B cell (primary cell): Measurements from ENCODE around the gene RALBP1. TPM values are rescaled to one million over a fixed set of nuclear protein-coding genes. Genes with fewer than 3 reads are reported as not detected.
A peak's percentile ranks its signal among the peaks of the same experiment; 100 is the strongest.

Experiments
- ATAC-seq: fragments of 200-7000 bp; cut with Tn5 transposase; one replicate; pipeline ENCODE4 v1.10.0; 2021; ENCODE audit warnings: low read depth, mild to moderate bottlenecking, moderate number of reproducible peaks, moderate library complexity
- CTCF ChIA-PET: fragments of 350-600 bp; sonication (Branson Sonifier 250); formaldehyde crosslinking; loops from one replicate; lab custom pipeline; 2021; ENCODE audit warnings: antibody characterized with exemption, inconsistent platforms; lab: Charles Lee
- POLR2A ChIA-PET: fragments of 350-600 bp; sonication (Branson Sonifier 250); formaldehyde crosslinking; loops from one replicate; lab custom pipeline; 2021; ENCODE audit warnings: antibody characterized with exemption; lab: Charles Lee
- DNase-seq: peaks from one replicate; pipeline ENCODE4 v3.0.0; 2013
- H2AFZ ChIP-seq: 2 replicates; pipeline ENCODE4 v1.6.1; 2012; ENCODE audit warnings: mild to moderate bottlenecking, low read depth, low read length; ENCODE audit not compliant: insufficient read depth, poor library complexity, severe bottlenecking
- H3K27ac ChIP-seq, 2 donors: 1 replicate in 1 of 2; 2 replicates in 1 of 2; pipeline ENCODE4 v1.5.1; 2012 to 2013; ENCODE audit warnings: low read length in 2 of 2, mild to moderate bottlenecking in 2 of 2, moderate library complexity in 1 of 2
- H3K27me3 ChIP-seq, 4 experiments: fragments of 200-600 bp in 1 of 4; sonication (generic) in 1 of 4; replicated peaks in 1 of 4; 1 replicate in 2 of 4; 2 replicates in 2 of 4; pipeline versions ENCODE4 v1.6.1 to v1.7.0; 2013 to 2016; ENCODE audit warnings: low read length in 3 of 4, mild to moderate bottlenecking in 2 of 4, mixed read lengths in 1 of 4, moderate library complexity in 1 of 4; ENCODE audit not compliant: insufficient read depth in 4 of 4, control insufficient read depth in 3 of 4; ENCODE audit errors: control extremely low read depth in 1 of 4
- H3K36me3 ChIP-seq, 2 experiments: replicated peaks in 1 of 2; 1 replicate in 1 of 2; 2 replicates in 1 of 2; pipeline versions ENCODE4 v1.6.1 to v1.7.1; 2013; ENCODE audit warnings: low read length in 1 of 2; ENCODE audit not compliant: insufficient read depth in 2 of 2, control insufficient read depth in 1 of 2; ENCODE audit errors: control extremely low read depth in 1 of 2, extremely low read depth in 1 of 2
- H3K4me1 ChIP-seq, 2 donors: fragments of 200-600 bp in 1 of 2; sonication (generic) in 1 of 2; 1 replicate in 1 of 2; 2 replicates in 1 of 2; pipeline versions ENCODE4 v1.5.1 to v1.6.1; 2013 to 2017; ENCODE audit warnings: low read length in 2 of 2; ENCODE audit not compliant: control insufficient read depth in 2 of 2, insufficient read depth in 2 of 2
- H3K4me2 ChIP-seq: replicated peaks from 2 replicates; pipeline ENCODE3; 2012; ENCODE audit warnings: mild to moderate bottlenecking, low read depth, low read length; ENCODE audit not compliant: poor library complexity, severe bottlenecking
- H3K4me3 ChIP-seq, 5 experiments: fragments of 200-600 bp in 1 of 5; sonication (generic) in 1 of 5; 1 replicate in 3 of 5; 2 replicates in 2 of 5; pipeline versions ENCODE4 v1.5.1 to v1.7.0; 2011 to 2016; ENCODE audit warnings: low read length in 4 of 5, mild to moderate bottlenecking in 4 of 5, low read depth in 2 of 5, control low read depth in 1 of 5, moderate library complexity in 1 of 5; ENCODE audit not compliant: insufficient read depth in 1 of 5; ENCODE audit errors: control extremely low read depth in 1 of 5, extremely low read depth in 1 of 5
- H3K79me2 ChIP-seq: fragments of 200-600 bp; sonication (generic); one replicate; pipeline ENCODE4 v1.6.0; 2016; ENCODE audit warnings: low read length; ENCODE audit not compliant: control insufficient read depth, insufficient read depth
- H3K9ac ChIP-seq: fragments of 200-600 bp; sonication (generic); 2 replicates; pipeline ENCODE4 v1.6.1; 2017; ENCODE audit warnings: mild to moderate bottlenecking, low read length, moderate library complexity
- H3K9me3 ChIP-seq, 3 donors: one replicate each; pipeline versions ENCODE4 v1.6.1 to v1.7.1; 2013; ENCODE audit warnings: low read length in 2 of 3; ENCODE audit not compliant: control insufficient read depth in 2 of 3, insufficient read depth in 1 of 3; ENCODE audit errors: control extremely low read depth in 1 of 3
- H4K20me1 ChIP-seq: 2 replicates; pipeline ENCODE4 v1.6.0; 2012; ENCODE audit warnings: mild to moderate bottlenecking, low read length; ENCODE audit not compliant: insufficient read depth, control insufficient read depth, poor library complexity, severe bottlenecking
- H3K27ac Mint-ChIP-seq: one replicate; pipeline ENCODE4 v1.8.0; 2021; ENCODE audit warnings: mixed read lengths
- H3K27me3 Mint-ChIP-seq: one replicate; pipeline ENCODE4 v1.8.0; 2021; ENCODE audit warnings: mixed read lengths
- H3K4me1 Mint-ChIP-seq: one replicate; pipeline ENCODE4 v1.8.0; 2021; ENCODE audit warnings: mixed read lengths
- H3K4me3 Mint-ChIP-seq: one replicate; pipeline ENCODE4 v1.8.0; 2021; ENCODE audit warnings: mixed read lengths
- H3K9me3 Mint-ChIP-seq: one replicate; pipeline ENCODE4 v1.8.0; 2022; ENCODE audit warnings: mixed read lengths; ENCODE audit not compliant: insufficient read depth
- EZH2 ChIP-seq: IDR thresholded peaks from 2 replicates; pipeline ENCODE4 v1.6.1; 2012; ENCODE audit warnings: borderline replicate concordance, low read depth, mild to moderate bottlenecking, moderate library complexity, low read length; ENCODE audit not compliant: insufficient read depth, poor library complexity, severe bottlenecking
- WGBS: methylation state at CpG from one replicate; pipeline ENCODE4 v1.1.5; 2013; ENCODE audit warnings: missing lambda C conversion rate; ENCODE audit not compliant: insufficient coverage; 5-methylcytosine and 5-hydroxymethylcytosine counted together
- intact Hi-C: fragments of 100-400 bp; cut with micrococcal nuclease; formaldehyde crosslinking; loops from one replicate; pipeline ENCODE4 v1.10.0; 2022
- polyA plus RNA-seq: library from polyadenylated mRNA; depleted of rRNA; stranded (reverse); fragments of >200 nt; gene quantifications from 2 replicates; pipeline ENCODE4 v1.2.3, GENCODE V29; 2012
- total RNA-seq, 2 donors: library from RNA; stranded (reverse); fragments of 120-200 nt in 1 of 2; gene quantifications; 1 replicate in 1 of 2; 2 replicates in 1 of 2; pipeline versions ENCODE4 v1.2.3 to v1.2.4, GENCODE V29; 2013 to 2022
- TF ChIP-seq, protein P1 (sequence below): fragments of 200-600 bp; IDR thresholded peaks from one replicate; pipeline ENCODE4 v1.8.0; 2022; ENCODE audit warnings: antibody characterized with exemption, mild to moderate bottlenecking

The RALBP1 gene
- total and polyA plus RNA-seq, 2 donors (not counting 1 experiment from before 2014, with no cell fraction given): 14.9 to 38.0 TPM

DNA sequence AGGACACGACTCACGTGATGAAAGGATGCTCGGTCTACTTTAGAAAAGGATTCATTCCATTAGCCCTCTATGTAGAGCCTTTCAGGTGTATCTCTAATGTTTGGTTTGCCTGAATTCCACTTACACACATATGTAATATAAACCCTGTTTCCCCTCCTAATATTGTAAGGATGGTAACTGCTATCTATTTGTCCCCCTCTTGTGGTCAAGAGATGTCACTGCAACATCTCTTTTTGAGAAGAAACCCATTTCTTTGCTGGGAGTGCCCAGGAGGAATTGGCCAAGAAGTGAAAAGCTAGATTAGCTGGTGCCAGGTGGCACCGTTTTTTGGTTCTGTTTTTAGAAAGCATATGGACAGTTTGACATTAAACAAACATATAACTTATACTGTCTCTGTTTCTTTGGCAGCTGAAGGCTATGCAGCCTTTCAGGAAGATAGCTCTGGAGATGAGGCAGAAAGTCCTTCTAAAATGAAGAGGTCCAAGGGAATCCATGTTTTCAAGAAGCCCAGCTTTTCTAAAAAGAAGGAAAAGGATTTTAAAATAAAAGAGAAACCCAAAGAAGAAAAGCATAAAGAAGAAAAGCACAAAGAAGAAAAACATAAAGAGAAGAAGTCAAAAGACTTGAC lies 41.2 kb downstream of the RALBP1 start:
- CTCF ChIA-PET: interaction anchor here (0.5 to 3.7 kb wide), 23 partner anchors 10 to 867 kb away, joined by 3 to 23 read pairs (median 3); no protein-coding TSS in a partner anchor

GRCh38 chr18:9517869-9518268 lies 42.6 kb downstream of the RALBP1 start:
- ChIA-PET CTCF (interaction anchor here (0.6 to 3.7 kb wide), 7 partner anchors 11 to 864 kb away, joined by 3 to 23 read pairs (median 8); no protein-coding TSS in a partner anchor), POLR2A (no interaction called here)
- Mint-ChIP-seq H3K4me1 (no peaks in the 10 kb centered on the region), H3K27ac (no peak overlapping the region), H3K27me3 (no peaks in the 10 kb centered on the region), H3K9me3 (no peaks in the 10 kb centered on the region), H3K4me3 (no peak overlapping the region)
- no peak overlapping the region for H3K4me3 ChIP-seq
- H3K4me2 ChIP-seq: no peak overlapping the region
- H3K36me3 ChIP-seq: peaks cover 4 to 35% of the 10 kb centered on the region in 2 experiments
- 86% methylated on average over 2 of the region's 6 CpGs for WGBS
- no peak overlapping the region for H3K9ac ChIP-seq
- peaks cover 6% of the 10 kb centered on the region for H4K20me1 ChIP-seq
- no peaks in the 10 kb centered on the region for H3K4me1 ChIP-seq
- intact Hi-C loops: loop anchor here (2.0 to 10.0 kb wide), 2 partner anchors 43 to 863 kb away; partner anchors contain the start of gene RALBP1
- no peaks in the 10 kb centered on the region for H3K27me3 ChIP-seq
- no peaks in the 10 kb centered on the region for H3K9me3 ChIP-seq
- TF ChIP-seq, protein P1, sequence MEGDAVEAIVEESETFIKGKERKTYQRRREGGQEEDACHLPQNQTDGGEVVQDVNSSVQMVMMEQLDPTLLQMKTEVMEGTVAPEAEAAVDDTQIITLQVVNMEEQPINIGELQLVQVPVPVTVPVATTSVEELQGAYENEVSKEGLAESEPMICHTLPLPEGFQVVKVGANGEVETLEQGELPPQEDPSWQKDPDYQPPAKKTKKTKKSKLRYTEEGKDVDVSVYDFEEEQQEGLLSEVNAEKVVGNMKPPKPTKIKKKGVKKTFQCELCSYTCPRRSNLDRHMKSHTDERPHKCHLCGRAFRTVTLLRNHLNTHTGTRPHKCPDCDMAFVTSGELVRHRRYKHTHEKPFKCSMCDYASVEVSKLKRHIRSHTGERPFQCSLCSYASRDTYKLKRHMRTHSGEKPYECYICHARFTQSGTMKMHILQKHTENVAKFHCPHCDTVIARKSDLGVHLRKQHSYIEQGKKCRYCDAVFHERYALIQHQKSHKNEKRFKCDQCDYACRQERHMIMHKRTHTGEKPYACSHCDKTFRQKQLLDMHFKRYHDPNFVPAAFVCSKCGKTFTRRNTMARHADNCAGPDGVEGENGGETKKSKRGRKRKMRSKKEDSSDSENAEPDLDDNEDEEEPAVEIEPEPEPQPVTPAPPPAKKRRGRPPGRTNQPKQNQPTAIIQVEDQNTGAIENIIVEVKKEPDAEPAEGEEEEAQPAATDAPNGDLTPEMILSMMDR: no peak
- no peak for TF ChIP-seq EZH2
- DNase-seq (no peak), ATAC-seq (no peak)
- no peak overlapping the region for H3K27ac ChIP-seq
- no peak overlapping the region for H2AFZ ChIP-seq
- H3K79me2 ChIP-seq: peaks cover 10% of the 10 kb centered on the region

More for the DNA sequence above, 41.2 kb downstream of the RALBP1 start:
- H3K27me3 ChIP-seq: no peaks in the 10 kb centered on the region
- H3K27ac ChIP-seq: no peak overlapping the region
- no peak overlapping the region for H3K27ac Mint-ChIP-seq
- TF ChIP-seq, protein P1: peak; percentile 98
- TF ChIP-seq EZH2: no peak
- H3K4me3 Mint-ChIP-seq: no peak overlapping the region
- H3K36me3 ChIP-seq: peaks cover 2 to 25% of the 10 kb centered on the region in 2 experiments
- H3K9me3 Mint-ChIP-seq: no peaks in the 10 kb centered on the region
- WGBS: no CpG with 5 or more reads among the region's 4 CpGs
- no peaks in the 10 kb centered on the region for H3K9me3 ChIP-seq
- POLR2A ChIA-PET: no interaction called here
- no peaks in the 10 kb centered on the region for H3K4me1 Mint-ChIP-seq
- no peaks in the 10 kb centered on the region for H3K4me1 ChIP-seq
- intact Hi-C loops: loop anchor here (1.0 to 10.0 kb wide), 4 partner anchors 42 to 862 kb away; partner anchors contain the start of gene RALBP1
- no peak overlapping the region for H3K4me2 ChIP-seq
- H3K9ac ChIP-seq: no peak overlapping the region
- H3K79me2 ChIP-seq: peaks cover 10% of the 10 kb centered on the region
- H3K27me3 Mint-ChIP-seq: no peaks in the 10 kb centered on the region
- ATAC-seq: peak; percentile 58
- H4K20me1 ChIP-seq: peaks cover 6% of the 10 kb centered on the region
- no peak overlapping the region for H2AFZ ChIP-seq
- no peak overlapping the region for H3K4me3 ChIP-seq
- DNase-seq: peak; percentile 61
